SIG-M5 treated with dmso at 0.1 percent for 504 hours (cell line): ENCODE data around the gene INSL3.
"Not testable (repeated sequence)": the region's sequence is repeated elsewhere in the genome, so short reads cannot be mapped to it uniquely, and the experiment has no call there.

Source experiments
- DNase-seq: peaks from one replicate; lab custom pipeline; 2025; ENCODE audit not compliant: unreplicated experiment; lab: John Stamatoyannopoulos, UW

The INSL3 gene

GRCh38 chr19:17824339-17824738, 3.0 kb upstream of the INSL3 start:
- DNase-seq: no peak

GRCh38 chr19:17817668-17818363, 3.5 kb downstream of the INSL3 start:
- no peak for DNase-seq

GRCh38 chr19:17812099-17812498, 9.2 kb downstream of the INSL3 start:
- DNase-seq: no peak

- no peak for DNase-seq
Measured at GRCh38 chr19:17811681-17812080, 9.6 kb downstream of the INSL3 start.

GRCh38 chr19:17811103-17811502, 10.2 kb downstream of the INSL3 start:
- DNase-seq: no peak

- no peak for DNase-seq
Measured at GRCh38 chr19:17807731-17808316, 13.5 kb downstream of the INSL3 start.

GRCh38 chr19:17806945-17807344, 14.4 kb downstream of the INSL3 start:
- DNase-seq: peak; percentile 29

- no peak for DNase-seq
Measured at GRCh38 chr19:17805427-17805826, 15.9 kb downstream of the INSL3 start.

GRCh38 chr19:17803264-17803896, 17.9 kb downstream of the INSL3 start:
- DNase-seq: peak; percentile 58

- no peak for DNase-seq
Measured at GRCh38 chr19:17802137-17802858, 19.0 kb downstream of the INSL3 start.

- DNase-seq: not testable (repeated sequence)
Measured at GRCh38 chr19:17798599-17798998, 22.7 kb downstream of the INSL3 start.

- peak; percentile 26 for DNase-seq
Measured at GRCh38 chr19:17797424-17798201, 23.7 kb downstream of the INSL3 start.

GRCh38 chr19:17796838-17797423, 24.4 kb downstream of the INSL3 start:
- no peak for DNase-seq

GRCh38 chr19:17796013-17796837, 25.1 kb downstream of the INSL3 start:
- DNase-seq: no peak

- DNase-seq: no peak
Measured at GRCh38 chr19:17795495-17795856, 25.8 kb downstream of the INSL3 start.

GRCh38 chr19:17794731-17795494, 26.4 kb downstream of the INSL3 start, which contains the start of gene B3GNT3:
Gene B3GNT3 (plus strand): TSS chr19:17795138. CDS start chr19:17807808, 12,670 bp downstream.
- no peak for DNase-seq

- DNase-seq: no peak
Measured at GRCh38 chr19:17794412-17794730, 26.9 kb downstream of the INSL3 start.

GRCh38 chr19:17790059-17790780, 31.1 kb downstream of the INSL3 start:
- no peak for DNase-seq
